Adrenal gland (tissue), 12 donors: Measurements from ENCODE around the gene GH2. TPM values are rescaled to one million over a fixed set of nuclear protein-coding genes. Genes with fewer than 3 reads are reported as not detected.
"Not testable (repeated sequence)": the region's sequence is repeated elsewhere in the genome, so short reads cannot be mapped to it uniquely, and the experiment has no call there.

Experiments used
- DNase-seq, 7 donors: peaks; one replicate each; pipeline ENCODE4 v3.0.0-alpha.2; 2019 to 2020
- H3K27ac ChIP-seq, 5 donors: fragments of 200-600 bp; sonication (generic) in 4 of 5; 1 replicate in 3 of 5; 2 replicates in 2 of 5; pipeline versions ENCODE4 v1.5.1 to v1.8.0; 2016 to 2020; ENCODE audit warnings: mild to moderate bottlenecking in 1 of 5
- H3K27me3 ChIP-seq: fragments of 200-600 bp; 2 replicates; pipeline ENCODE4 v1.8.0; 2021
- H3K36me3 ChIP-seq, 2 donors: fragments of 200-600 bp; replicated peaks in 1 of 2; 1 replicate in 1 of 2; 2 replicates in 1 of 2; pipeline versions ENCODE4 v1.5.1 to v1.8.0; 2018 to 2022
- H3K4me1 ChIP-seq, 2 donors: fragments of 200-600 bp; replicated peaks in 1 of 2; 1 replicate in 1 of 2; 2 replicates in 1 of 2; pipeline versions ENCODE4 v1.5.1 to v1.8.0; 2018 to 2021
- H3K4me3 ChIP-seq, 4 donors: fragments of 200-600 bp; sonication (generic) in 3 of 4; one replicate each; pipeline ENCODE4 v1.5.1; 2016 to 2018
- H3K9me3 ChIP-seq, 3 donors: fragments of 200-600 bp; sonication (generic) in 1 of 3; replicated peaks in 1 of 3; 1 replicate in 2 of 3; 2 replicates in 1 of 3; pipeline versions ENCODE4 v1.5.1 to v1.8.0; 2016 to 2021
- CTCF ChIP-seq, 6 experiments: fragments of 450-650 bp in 4 of 6; fragments of 200-600 bp in 2 of 6; sonication (generic) in 1 of 6; IDR thresholded peaks; 1 replicate in 5 of 6; 2 replicates in 1 of 6; pipeline versions ENCODE4 v1.5.1 to v1.8.0; 2016 to 2021; ENCODE audit warnings: antibody characterized with exemption in 6 of 6, mild to moderate bottlenecking in 2 of 6, moderate library complexity in 1 of 6
- POLR2A ChIP-seq, 2 donors: fragments of 450-650 bp; IDR thresholded peaks; one replicate each; pipeline ENCODE4 v1.6.1; 2017; ENCODE audit warnings: antibody characterized with exemption in 2 of 2, mild to moderate bottlenecking in 2 of 2, moderate library complexity in 1 of 2
- whole genome bisulfite sequencing, 4 donors: extraction: QIAGEN DNeasy Blood & Tissue Kit in 2 of 4; methylation state at CpG; one replicate each; pipeline versions ENCODE4 v1.1.5 to v1.1.7; 2013 to 2017; 5-methylcytosine and 5-hydroxymethylcytosine counted together
- intact Hi-C, 2 donors: fragments of 100-400 bp; cut with DNase I; formaldehyde crosslinking; loops; one replicate each; pipeline versions ENCODE4 v1.14.1 to v1.15.0; 2022 to 2023
- polyA plus RNA-seq, 3 donors: library from polyadenylated mRNA; stranded (reverse); fragments of 200-250 nt in 2 of 3; fragments of 350-450 nt in 1 of 3; fragmentation: Illumina TruSeq in 1 of 3; extraction: RNeasy Lipid Tissue Mini Kit (QIAGEN cat#74804) in 1 of 3; gene quantifications; one replicate each; pipeline ENCODE4 v1.2.3, GENCODE V29; 2013 to 2014
- total RNA-seq, 9 donors: library from RNA; depleted of rRNA in 4 of 9; stranded (reverse); fragments of >200 nt in 4 of 9; fragments of 120-200 nt in 1 of 9; fragmentation: NEBNext Ultra II Directional in 1 of 9; extraction: Animal tissue kit (Norgen Biotek cat#: 25700) in 1 of 9; gene quantifications; one replicate each; pipeline versions ENCODE4 v1.1.0 to v1.2.4, GENCODE V29; 2013 to 2023
- donor health status: healthy with polysubstance abuse.
- donor health status: Bipolar disorder and iron deficiency.
- donor health status: DM: yes; HTN: yes; CAD: no.
- donor health status: DM: no; HTN: no; CAD: no.
- donor health status: DM: no; HTN: no; CAD: no.
- donor health status: DM: yes; HTN: yes; CAD: no.

The GH2 gene
- total and polyA plus RNA-seq, 12 donors: not detected

- WGBS, 4 donors: 85 to 92% (median 88%) methylated on average over 4 to 12 of the region's 12 CpGs
- no peak for DNase-seq
- H3K27me3 ChIP-seq: no peaks in the 10 kb centered on the region
- H3K36me3 ChIP-seq: no peaks in the 10 kb centered on the region
- intact Hi-C loops: no loop called here
- H3K27ac ChIP-seq: no peak overlapping the region
- TF ChIP-seq CTCF (IDR thresholded peaks at IDR 0.05) (no peak), POLR2A (IDR thresholded peaks at IDR 0.05) (no peak)
- H3K4me3 ChIP-seq: no peak overlapping the region
- no peaks in the 10 kb centered on the region for H3K9me3 ChIP-seq
- H3K4me1 ChIP-seq: no peaks in the 10 kb centered on the region
Measured at GRCh38 chr17:63880706-63881105, 1.0 kb downstream of the GH2 start.

- H3K27ac ChIP-seq, H3K4me1 ChIP-seq, H3K9me3 ChIP-seq, H3K36me3 ChIP-seq, DNase-seq, H3K4me3 ChIP-seq, intact Hi-C loops, H3K27me3 ChIP-seq: not testable (repeated sequence)
- 82 to 92% (median 90%) methylated on average over 6 to 9 of the region's 9 CpGs for WGBS, 4 donors
Measured at GRCh38 chr17:63878413-63878812, 3.3 kb downstream of the GH2 start.

- intact Hi-C loops, H3K9me3 ChIP-seq: not testable (repeated sequence)
- WGBS, 4 donors: 50 to 82% (median 75%) methylated on average over 6 of the region's 6 CpGs
Measured at GRCh38 chr17:63874693-63875092, 7.1 kb downstream of the GH2 start.

GRCh38 chr17:63874061-63874626 is 7.6 kb downstream of the GH2 start:
- H3K27me3 ChIP-seq, H3K36me3 ChIP-seq, intact Hi-C loops, H3K4me3 ChIP-seq, H3K27ac ChIP-seq, H3K9me3 ChIP-seq, DNase-seq, H3K4me1 ChIP-seq: not testable (repeated sequence)
- WGBS, 4 donors: 66 to 90% (median 77%) methylated on average over 3 to 6 of the region's 8 CpGs

More at GRCh38 chr17:63874693-63875092, 7.1 kb downstream of the GH2 start:
- H3K27me3 ChIP-seq, H3K4me3 ChIP-seq, H3K27ac ChIP-seq, H3K36me3 ChIP-seq, H3K4me1 ChIP-seq, DNase-seq: not testable (repeated sequence)

- H3K36me3 ChIP-seq, H3K9me3 ChIP-seq, intact Hi-C loops, DNase-seq, H3K27ac ChIP-seq, H3K4me1 ChIP-seq, H3K4me3 ChIP-seq, H3K27me3 ChIP-seq: not testable (repeated sequence)
- 83 to 88% methylated on average over 5 to 7 of the region's 7 CpGs; no CpG with 5 or more reads in 2 of the 4 donors for WGBS, 4 donors
Measured at GRCh38 chr17:63873577-63873976, 8.2 kb downstream of the GH2 start, which contains the start of gene CSH2. Gene CSH2 (minus strand): TSS chr17:63873677. CDS start chr17:63873614, 63 bp downstream.

GRCh38 chr17:63871646-63872365 is 9.9 kb downstream of the GH2 start:
- H3K9me3 ChIP-seq, H3K27me3 ChIP-seq, intact Hi-C loops, DNase-seq, H3K4me3 ChIP-seq, H3K36me3 ChIP-seq, H3K27ac ChIP-seq, H3K4me1 ChIP-seq: not testable (repeated sequence)
- WGBS, 4 donors: 91 to 98% (median 94%) methylated on average over 4 to 15 of the region's 15 CpGs

GRCh38 chr17:63870292-63870665 is 11.5 kb downstream of the GH2 start:
- H3K9me3 ChIP-seq, H3K4me3 ChIP-seq, intact Hi-C loops, H3K27me3 ChIP-seq, H3K27ac ChIP-seq, DNase-seq, H3K4me1 ChIP-seq, H3K36me3 ChIP-seq: not testable (repeated sequence)
- WGBS, 4 donors: 79 to 92% (median 86%) methylated on average over 4 of the region's 4 CpGs

GRCh38 chr17:63869491-63870291 is 12.1 kb downstream of the GH2 start:
- H3K36me3 ChIP-seq, H3K4me1 ChIP-seq, DNase-seq, intact Hi-C loops, H3K9me3 ChIP-seq, H3K27me3 ChIP-seq, H3K27ac ChIP-seq, H3K4me3 ChIP-seq: not testable (repeated sequence)
- WGBS, 4 donors: 70 to 81% (median 76%) methylated on average over 9 of the region's 9 CpGs

GRCh38 chr17:63866625-63867024 is 15.1 kb downstream of the GH2 start:
- H3K9me3 ChIP-seq, H3K36me3 ChIP-seq, H3K4me3 ChIP-seq, H3K27ac ChIP-seq, H3K4me1 ChIP-seq, intact Hi-C loops, DNase-seq, H3K27me3 ChIP-seq: not testable (repeated sequence)
- 58 to 79% (median 73%) methylated on average over 2 to 7 of the region's 7 CpGs for WGBS, 4 donors
